ENCODE data around the gene SULT1E1.
"Not testable (repeated sequence)": the region's sequence is repeated elsewhere in the genome, so short reads cannot be mapped to it uniquely, and the experiment has no call there.

SULT1E1 gene

DNA sequence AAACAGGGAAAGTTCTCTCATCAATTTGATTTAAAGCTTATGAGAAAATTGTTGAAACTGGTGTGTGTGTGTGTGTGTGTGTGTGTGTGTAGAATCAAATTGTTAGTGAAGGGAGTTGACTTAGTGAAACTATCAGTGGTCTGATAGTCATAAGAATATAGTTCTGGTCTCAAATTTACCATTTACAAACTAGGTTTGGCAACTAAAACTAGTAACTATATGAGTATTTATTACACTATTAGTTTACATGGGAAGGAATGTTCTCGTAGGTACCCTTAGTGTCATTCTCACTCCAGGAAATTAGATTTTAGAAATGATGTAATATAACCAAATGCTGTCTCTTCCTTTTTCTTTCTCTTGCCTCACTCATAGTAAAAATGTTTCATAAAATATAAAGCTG lies 11.9 kb downstream of the SULT1E1 start:
- DNase-seq (ENCODE audit: low read depth, low spot score) = no peak
- no peak overlapping the region for H3K27ac ChIP-seq

DNA sequence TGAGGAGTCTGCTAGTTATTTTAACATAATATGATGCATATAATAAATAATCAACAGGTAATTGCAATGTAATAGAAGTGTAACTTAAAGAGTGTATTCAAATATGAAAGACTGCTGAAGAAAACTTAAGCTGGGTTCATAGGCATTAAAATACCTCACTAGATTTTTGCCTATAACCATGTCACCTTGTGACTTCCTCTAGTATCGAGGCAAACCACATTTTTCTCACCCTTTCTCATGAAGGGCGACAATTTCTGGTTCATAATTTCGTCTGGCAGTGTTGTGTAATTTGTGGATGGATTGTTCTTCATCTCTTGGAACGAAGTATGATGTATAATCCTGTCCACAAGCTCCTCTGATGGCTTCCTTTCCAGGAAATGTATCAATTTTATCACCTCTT lies 16.0 kb downstream of the SULT1E1 start:
- H3K27ac ChIP-seq = no peak overlapping the region
- no peak for DNase-seq (ENCODE audit: low read depth, low spot score)

DNA sequence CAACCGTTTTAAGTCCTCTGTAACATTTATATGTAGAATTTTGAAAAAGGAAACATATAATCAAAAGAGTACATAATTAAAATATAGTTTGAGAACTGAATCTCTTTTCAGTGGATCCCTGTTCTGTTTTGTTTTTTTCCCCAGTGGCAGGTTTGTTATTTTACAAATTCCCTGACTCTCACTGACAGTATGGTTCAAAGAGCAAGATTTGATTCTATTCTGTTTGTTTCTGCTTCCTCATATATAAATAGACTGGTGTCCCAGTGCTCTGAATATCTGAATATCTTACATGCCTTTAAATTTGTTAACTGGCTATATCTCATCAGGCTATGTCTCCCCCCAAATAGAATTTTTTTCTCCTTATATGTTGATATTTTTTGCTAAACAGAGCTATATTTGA lies 16.6 kb downstream of the SULT1E1 start:
- DNase-seq (ENCODE audit: low read depth, low spot score) = no peak
- H3K27ac ChIP-seq = no peak overlapping the region

DNA sequence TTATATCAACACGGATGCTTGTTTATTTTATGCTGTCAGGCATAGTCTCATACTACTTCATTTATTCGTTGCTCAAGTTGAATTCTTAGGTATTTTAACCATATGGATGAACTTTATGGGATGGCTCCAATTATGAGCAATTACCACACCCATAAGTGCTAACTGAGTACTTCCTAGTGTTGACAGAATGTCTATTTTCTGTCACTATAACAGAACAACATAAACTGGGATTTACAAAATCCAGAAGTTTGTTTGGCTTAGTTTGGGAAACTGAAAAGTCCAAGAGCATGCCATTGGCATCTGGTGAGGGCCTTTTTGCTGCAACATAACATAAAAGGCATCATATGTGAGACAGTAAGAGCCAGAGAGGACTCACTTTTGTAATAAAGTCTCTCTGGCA lies 21.0 kb downstream of the SULT1E1 start:
- no peak for DNase-seq (ENCODE audit: low read depth, low spot score)
- no peak overlapping the region for H3K27ac ChIP-seq

DNA sequence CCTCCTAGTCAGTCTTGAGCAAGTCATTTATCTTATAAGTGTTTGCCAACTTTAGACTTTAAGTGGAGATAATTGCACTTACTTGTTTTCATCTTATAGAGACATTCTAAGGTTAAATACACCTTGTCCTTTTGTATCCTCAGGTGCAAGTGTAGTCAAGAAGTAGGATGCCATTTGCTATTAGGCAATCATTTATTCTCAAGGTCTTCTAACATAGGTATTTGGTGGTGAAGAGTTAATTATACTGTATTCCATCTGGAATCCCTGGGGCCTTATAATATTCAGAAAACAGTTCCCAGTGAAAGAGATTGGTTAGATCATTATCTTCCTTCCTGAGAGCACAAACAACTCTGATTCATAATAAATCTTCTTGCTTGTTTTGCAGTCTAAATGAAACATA lies 23.7 kb downstream of the SULT1E1 start:
- H3K27ac ChIP-seq = no peak overlapping the region
- no peak for DNase-seq (ENCODE audit: low read depth, low spot score)

DNA sequence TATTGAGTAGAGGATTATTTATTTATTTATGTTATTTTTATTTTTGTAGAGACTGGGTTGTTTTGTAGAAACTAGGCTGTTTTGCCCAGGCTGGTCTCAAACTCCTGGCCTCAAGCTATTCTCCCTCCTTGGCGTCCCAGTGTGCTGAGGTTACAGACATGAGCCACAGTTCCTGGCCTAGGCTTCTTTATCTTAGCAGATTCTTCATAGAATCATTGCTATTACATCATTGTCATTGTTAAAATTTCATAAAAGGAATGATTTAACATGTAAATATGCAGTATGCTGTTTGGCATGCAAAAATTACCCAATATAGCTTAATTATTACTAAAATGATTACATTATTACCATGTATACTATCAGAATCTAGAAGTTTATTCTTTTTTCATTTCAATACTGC lies 24.2 kb downstream of the SULT1E1 start:
- DNase-seq (ENCODE audit: low read depth, low spot score) = no peak
- no peak overlapping the region for H3K27ac ChIP-seq

DNA sequence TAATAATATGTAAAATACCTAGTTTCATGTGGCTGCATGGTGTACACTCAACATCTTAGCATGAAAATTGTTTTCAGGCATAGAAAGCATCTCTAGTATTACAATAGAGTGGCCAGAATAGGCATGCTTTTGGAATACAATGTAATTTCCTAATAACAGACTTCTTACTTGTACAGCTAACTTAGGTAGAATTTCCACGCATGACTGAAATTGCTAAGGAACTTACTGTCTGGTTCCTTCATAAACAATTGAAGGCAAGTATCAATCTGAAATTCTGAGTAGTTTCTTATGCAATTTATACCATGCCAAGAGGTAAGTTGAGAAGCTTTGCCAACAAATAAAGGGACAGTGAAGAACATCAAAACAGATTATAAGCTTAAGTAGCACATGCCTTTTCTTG lies 26.7 kb downstream of the SULT1E1 start:
- DNase-seq (ENCODE audit: low read depth, low spot score) = no peak
- H3K27ac ChIP-seq = no peak overlapping the region

DNA sequence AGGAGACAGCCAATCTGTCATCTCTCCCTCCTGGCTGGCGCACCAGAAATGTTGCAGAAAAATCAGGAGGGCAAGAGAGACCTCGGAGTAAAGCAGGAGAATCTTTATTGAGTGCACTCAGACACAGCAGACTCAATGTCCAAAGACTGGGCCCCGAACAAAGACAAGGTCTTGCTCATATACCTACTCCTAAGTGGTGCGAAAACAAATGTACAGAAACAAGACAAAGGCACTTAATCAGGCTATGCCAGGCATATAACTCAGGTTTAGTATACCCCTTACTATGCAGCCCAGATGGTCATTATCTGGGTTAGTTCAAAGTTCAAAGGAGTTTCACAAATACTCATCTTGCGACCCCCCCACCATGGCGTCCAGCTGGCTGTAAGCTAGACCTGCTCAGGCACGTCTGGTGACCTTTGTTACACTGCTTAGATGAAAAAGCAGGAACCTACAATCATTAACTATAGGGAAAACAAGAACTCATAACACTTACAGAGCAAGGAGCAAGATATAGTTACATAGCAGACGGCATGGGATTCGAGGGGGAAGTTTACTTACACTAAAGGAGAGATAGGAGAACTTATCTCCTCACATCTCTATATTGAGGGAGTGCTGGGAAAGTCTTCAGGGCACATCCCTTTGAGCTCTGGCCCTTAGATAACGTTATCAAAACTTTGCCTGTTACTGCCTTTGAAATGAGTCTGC lies 27.5 kb downstream of the SULT1E1 start:
- H3K27ac ChIP-seq = no peak overlapping the region
- DNase-seq (ENCODE audit: low read depth, low spot score) = no peak

DNA sequence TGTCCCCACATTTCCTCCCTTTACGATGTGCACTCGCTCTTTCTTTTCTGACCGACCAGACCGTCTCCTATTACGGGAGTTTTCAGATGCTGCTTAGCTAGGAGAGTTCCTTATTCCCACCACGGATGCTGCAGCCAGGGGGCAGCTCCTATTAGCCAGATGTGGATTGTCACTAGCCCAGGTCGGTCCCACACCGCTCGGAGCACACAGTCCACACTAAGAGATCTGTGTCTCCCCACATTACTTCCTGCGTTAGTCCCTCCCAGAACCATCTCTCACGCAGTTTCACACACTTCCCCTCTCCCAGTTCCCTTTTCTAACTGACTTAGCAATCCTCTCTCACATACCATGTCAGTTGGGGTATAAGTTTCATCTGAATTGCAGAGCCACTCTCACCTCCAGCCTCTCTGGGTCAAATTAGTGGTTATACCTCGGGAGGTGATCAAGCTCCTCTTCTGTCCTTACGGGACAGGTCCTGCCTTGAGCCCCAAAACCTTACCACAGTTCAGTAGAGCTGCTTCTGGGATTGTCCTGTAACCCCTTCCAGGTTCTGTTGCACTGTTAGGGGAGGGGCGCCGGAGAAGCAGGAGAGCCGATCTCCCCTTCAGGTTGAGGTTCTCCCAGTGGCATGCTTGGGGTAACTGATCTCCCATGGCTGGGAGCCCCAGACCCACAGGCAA lies 28.2 kb downstream of the SULT1E1 start:
- DNase-seq (ENCODE audit: low read depth, low spot score) = no peak

DNA sequence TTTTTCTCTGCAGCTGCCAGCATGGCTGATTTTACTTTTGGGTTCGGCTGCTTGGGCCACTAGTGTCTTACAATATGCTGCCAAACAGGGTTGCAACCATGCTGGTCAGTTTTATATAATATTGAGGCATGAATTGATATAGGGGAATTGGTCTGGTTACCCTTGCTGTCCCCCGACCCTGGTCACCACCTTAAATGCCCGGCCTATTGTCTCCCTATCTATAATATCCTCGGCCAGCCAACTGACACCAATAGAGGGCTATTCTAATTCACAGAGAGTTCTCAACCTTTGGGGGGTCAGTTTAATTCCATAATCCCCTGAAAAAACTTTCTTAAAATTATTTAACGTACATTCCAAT lies 28.7 kb downstream of the SULT1E1 start:
- peak overlapping the region; percentile 27 for H3K27ac ChIP-seq
- no peak for DNase-seq (ENCODE audit: low read depth, low spot score)

More for the DNA sequence above, 28.2 kb downstream of the SULT1E1 start:
- no peak overlapping the region for H3K27ac ChIP-seq

DNA sequence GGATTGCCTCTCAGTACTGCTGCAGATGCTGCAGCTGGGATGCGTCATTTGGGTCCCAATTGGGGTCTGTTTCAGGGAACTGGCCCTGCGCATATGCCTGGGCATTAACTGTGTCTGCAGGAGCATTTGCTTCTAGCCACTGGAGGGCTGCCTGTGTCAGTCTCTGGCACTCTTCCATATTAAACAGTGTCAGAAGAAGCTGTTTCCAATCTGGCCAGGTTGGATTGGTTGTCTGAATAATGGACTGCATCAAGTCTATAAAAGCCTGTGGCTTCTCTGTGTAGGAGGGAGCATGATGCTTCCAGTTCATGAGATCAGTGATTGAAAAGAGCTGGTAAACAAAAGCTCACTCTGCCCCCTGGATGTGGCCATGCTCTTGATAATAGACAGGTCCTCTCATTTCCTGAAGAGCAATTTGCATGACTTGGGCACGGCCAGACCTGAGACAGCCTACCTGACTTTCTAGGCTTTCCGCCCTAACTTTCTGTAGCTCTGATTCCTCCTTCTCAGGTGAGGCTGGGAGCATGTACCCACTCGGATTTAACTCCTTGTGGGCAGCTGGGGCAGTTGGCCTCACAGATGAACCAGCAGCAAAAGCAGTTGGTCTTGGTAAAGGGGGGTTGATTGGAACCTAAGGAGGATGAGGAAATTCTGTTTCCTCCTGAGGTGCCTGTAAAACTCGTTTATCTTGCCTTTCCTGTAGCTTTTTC lies 29.2 kb downstream of the SULT1E1 start:
- H3K27ac ChIP-seq = peak overlapping the region; percentile 27
- DNase-seq (ENCODE audit: low read depth, low spot score) = peak; percentile 65

DNA sequence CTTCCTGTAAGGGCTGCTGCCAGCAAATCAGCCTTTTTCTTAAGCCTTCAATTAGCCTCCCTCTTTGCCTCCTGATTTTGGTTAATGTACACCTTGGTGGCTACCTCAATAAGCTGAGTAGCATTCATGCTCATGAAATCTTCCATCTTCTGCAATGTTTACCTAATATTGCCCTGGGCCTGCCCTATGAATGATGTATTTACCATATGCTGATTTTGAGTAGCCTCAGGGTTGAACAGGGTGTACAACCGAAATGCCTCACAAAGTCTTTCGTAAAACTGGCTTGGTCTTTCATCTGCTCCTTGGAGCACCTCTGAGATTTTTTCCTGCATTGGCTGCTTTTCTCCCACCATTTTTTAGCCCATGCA lies 29.8 kb downstream of the SULT1E1 start:
- no peak overlapping the region for H3K27ac ChIP-seq
- DNase-seq (ENCODE audit: low read depth, low spot score) = no peak

DNA sequence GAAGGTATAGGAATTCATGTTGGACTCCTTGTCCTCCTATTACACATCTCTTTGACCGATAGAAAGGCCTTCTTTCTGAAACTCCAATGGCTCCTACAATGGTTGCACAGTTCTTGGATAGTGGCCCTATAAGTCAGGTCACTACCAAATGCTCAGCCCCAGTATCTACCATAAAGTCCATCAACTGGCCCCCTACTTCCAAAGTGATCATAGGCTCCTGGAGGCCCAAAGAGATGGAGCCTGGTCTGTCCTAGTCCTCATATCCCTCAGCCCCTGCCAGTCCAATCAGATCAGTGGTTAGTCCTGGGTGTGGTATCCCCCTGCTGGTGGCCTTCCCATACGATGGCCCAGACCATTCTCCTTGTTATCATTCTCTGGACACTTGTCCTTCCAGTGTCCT lies 30.3 kb downstream of the SULT1E1 start:
- DNase-seq (ENCODE audit: low read depth, low spot score) = no peak

DNA sequence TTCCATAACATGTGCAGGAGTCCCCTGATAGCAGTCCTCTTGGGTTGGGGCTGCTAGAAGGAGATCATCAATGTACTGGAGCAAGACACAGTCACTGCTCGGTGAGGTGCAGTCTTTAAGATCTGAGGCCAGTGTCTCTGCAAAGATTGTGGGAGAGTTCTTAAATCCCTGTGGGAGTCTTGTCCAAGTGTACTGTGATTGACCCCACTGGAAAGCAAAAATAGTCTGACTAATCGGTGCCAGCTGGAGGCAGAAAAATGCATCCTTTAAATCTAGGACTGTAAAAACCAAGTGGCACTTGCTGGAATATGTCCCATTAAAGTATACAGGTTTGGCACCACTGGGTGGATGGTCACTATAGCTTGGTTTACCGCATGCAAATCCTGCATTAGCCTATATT lies 31.1 kb downstream of the SULT1E1 start:
- no peak for DNase-seq (ENCODE audit: low read depth, low spot score)

More for the DNA sequence above, 30.3 kb downstream of the SULT1E1 start:
- H3K27ac ChIP-seq = no peak overlapping the region

DNA sequence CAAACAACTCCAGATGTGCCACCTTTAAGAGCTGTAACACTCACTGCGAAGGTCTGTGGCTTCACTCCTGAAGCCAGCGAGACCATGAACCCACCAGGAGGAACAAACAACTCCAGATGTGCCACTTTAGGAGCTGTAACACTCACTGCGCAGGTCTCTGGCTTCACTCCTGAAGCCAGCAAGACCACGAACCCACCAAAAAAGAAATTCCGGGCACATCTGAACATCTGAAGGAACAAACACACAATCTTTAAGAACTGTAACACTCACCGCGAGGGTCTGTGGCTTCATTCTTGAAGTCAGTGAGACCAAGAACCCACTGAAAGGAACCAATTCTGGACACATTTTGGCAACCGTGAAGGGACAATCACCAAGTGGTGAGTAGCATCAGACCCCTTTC lies 34.9 kb downstream of the SULT1E1 start:
- not testable (repeated sequence) for H3K27ac ChIP-seq; DNase-seq (ENCODE audit: low read depth, low spot score)

More for the DNA sequence above, 31.1 kb downstream of the SULT1E1 start:
- no peak overlapping the region for H3K27ac ChIP-seq

DNA sequence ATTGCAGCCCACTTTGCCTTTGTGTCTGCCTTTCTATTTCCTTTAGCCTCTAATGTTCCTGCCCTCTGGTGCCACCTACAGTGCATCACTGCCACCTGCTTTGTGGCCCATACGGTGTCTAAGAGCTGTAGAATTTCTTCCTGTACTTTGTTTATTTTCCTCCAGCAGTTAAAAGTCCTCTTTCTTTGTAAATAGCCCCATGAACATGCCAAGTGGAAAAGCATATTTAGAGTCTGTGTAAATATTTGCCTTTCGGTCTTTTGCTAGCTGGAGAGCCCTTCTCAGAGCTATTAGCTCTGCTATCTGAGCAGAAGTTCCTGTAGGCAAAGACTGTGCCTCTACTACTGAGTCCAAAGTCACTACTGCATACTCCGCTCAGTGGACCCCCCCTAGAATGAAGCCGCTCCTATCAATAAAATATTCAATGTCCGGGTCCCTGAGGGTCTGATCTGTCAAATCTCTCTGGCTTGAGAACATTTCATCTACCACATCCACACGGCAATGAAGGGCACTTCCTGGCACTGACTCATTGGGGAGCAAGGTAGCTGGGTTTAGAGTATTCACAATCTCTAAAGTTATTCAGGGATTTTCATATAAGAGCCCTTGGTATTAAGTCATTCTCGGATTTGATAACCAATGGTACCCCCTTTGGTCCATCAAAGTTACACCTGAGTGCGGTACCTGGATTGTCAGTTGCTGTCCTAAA lies 36.3 kb downstream of the SULT1E1 start:
- H3K27ac ChIP-seq = no peak overlapping the region
- DNase-seq (ENCODE audit: low read depth, low spot score) = no peak

DNA sequence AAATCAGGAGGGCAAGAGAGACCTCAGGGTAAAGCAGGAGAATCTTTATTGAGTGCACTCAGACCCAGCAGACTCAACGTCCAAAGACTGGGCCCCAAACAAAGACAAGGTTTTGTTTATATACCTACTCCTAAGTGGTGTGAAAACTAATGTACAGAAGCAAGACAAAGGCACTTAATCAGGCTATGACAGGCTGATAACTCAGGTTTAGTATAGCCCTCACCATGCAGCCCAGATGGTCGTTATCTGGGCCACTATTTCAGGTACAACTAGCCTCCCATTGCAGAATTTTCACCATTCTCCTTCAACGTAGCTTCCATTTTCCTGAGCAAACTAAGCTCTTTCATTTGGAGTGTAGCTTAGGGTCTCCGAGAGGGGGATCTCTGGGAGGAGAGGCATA lies 36.9 kb downstream of the SULT1E1 start:
- no peak overlapping the region for H3K27ac ChIP-seq
- DNase-seq (ENCODE audit: low read depth, low spot score) = no peak

DNA sequence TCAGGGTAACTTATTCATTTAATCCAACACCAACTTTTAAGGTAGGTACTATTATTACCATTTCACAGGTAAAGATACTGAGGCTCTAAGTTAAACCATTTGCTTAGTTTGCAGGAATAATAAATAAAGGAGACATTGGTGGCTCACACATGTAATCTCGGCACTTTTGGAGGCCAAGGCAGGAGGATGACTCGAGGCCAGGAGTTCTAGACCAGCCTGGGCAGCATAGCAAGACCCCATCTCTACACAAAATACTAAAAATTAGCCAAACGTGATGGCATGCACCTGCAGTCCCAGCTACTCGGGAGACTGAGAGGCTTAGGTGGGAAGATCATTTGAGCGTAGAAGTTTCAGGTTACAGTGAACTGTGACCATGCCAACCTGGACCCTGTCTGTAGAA lies 37.7 kb downstream of the SULT1E1 start:
- no peak for DNase-seq (ENCODE audit: low read depth, low spot score)
- H3K27ac ChIP-seq = no peak overlapping the region

DNA sequence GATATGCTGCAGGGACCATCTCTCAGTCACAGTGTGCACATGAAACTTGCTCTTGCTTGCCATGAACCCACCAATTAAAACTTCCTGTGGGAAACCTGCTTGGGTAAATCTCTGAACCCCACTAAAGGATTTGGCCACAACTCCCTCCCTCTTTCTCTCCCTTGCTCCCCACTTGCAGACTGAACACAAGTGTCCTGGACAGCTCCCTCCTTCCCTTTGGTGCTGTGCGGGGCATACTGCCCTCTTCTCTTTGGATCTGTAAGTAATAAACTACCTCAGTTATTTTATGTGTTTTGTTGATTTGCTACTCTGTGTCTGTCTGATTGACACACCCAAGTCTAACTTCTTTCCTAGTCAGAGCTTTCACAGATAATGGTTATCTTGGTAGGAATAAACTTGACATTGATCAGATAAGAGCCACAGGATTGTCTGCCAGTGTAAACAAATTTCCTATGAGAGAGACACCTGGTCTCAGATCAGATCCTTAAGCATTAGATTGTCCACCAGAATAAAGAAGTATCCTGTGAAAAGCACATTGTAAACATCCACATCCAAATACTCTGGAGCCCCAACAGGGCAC lies 41.8 kb downstream of the SULT1E1 start:
- no peak for DNase-seq (ENCODE audit: low read depth, low spot score)
- H3K27ac ChIP-seq = no peak overlapping the region

DNA sequence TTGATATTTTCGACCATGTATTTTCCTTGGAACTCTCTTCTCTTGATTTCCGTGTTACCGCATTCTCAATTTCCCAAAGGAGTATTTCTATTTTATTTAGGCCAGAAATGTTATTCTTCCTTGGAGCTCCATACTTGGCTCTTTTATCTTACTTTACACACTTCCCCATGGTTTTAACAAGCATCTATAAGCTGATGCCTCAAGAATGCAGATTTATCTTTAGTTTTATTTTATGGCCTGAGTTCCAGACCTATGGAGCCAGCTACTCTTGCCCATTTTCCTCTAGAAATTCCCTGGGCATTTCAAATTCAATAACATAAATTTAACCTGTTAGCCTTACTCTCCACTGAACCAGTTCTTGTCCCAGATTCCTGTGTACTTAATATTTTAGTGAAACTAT lies 43.7 kb downstream of the SULT1E1 start:
- H3K27ac ChIP-seq = no peak overlapping the region
- no peak for DNase-seq (ENCODE audit: low read depth, low spot score)

DNA sequence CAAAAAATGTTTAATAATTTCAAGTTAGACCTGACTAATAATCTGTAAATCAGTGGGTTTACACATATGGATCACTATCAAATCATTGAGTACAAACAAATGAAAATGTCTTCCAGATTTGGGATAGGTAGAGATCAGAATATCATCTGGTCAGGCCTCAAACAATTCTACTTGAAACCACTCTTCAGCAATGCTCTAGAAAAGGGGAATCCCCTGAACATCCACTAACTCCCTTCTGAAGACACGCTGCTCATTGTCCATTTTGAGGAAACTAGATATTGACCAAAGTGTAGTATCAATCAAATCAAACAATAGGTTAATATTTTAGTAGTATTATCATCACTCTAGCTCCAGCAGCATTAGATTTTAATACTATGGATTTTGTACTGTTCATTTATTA lies 46.3 kb downstream of the SULT1E1 start:
- H3K27ac ChIP-seq = no peak overlapping the region
- no peak for DNase-seq (ENCODE audit: low read depth, low spot score)
